GM19324 (cell line): Measurements from ENCODE around the gene TMEFF2.
A peak's percentile ranks its signal among the peaks of the same experiment; 100 is the strongest.

ENCODE experiments used
- ATAC-seq: cut with Tn5 transposase; IDR thresholded peaks from one replicate; pipeline ENCODE4 v1.9.1; 2021; ENCODE audit warnings: mild to moderate bottlenecking, moderate library complexity; ENCODE audit not compliant: unreplicated experiment, low FRiP score

The TMEFF2 gene

DNA sequence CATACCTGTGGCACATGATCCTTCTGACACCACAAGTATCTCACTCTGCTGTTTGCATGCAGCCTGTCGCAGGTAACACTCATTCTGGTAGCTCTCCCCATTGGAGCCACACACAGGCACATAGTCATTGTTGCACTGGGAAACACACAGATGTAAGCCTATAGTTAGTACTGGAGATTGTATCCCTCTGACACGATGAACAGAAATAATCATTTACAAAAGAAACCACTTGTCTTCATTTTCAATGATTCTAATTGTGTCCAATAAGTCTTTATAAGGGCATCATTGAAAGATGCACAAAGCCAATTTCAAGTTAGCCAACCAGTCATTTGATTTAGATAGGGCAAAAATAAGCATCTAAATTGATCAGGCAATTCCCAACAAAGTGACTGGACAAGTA lies 10.4 kb downstream of the TMEFF2 start:
- ATAC-seq, result no peak

DNA sequence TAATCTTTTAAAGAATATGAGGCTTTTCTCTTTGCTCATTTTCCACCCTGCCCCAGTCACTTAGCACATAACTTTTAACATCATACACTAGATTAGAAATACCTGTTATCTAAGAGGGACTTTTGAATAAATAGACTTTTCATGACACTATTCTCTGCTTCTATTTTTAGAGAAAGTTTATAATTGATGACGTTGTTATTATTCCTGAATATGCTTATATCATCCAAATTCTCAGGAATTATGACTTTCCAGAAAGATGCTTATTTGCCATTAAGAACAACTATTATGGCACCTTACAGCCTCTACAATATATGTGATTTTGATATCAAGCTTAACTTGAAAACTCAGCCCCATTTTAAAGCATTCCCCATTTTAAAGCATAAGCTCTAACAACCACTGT lies 11.4 kb downstream of the TMEFF2 start:
- ATAC-seq, result no peak

- no peak for ATAC-seq
These were observed 27.8 kb downstream of the TMEFF2 start for GRCh38 chr2:192166946-192167345.

DNA sequence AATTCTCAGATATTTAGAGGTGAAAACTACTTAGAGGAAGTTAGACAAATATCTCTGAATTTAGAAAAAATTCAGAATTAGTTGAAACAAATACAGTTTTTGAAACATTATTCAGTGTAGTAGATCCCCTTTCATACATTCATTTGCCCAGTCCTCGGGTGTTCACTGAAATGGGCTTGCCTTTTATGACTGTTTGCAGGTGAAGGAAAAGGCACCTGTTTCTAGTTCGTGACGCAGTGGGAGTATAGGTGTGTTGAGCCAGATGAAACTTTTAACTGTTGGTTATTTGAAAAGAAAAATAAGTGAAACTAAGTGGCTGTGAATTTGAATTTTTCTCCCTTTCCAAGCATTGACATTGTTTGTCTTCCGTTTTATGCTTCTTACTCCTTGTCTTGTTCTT lies 28.9 kb downstream of the TMEFF2 start:
- no peak for ATAC-seq

- peak; percentile 69 for ATAC-seq
These were observed 32.2 kb downstream of the TMEFF2 start for GRCh38 chr2:192162392-192163042.

DNA sequence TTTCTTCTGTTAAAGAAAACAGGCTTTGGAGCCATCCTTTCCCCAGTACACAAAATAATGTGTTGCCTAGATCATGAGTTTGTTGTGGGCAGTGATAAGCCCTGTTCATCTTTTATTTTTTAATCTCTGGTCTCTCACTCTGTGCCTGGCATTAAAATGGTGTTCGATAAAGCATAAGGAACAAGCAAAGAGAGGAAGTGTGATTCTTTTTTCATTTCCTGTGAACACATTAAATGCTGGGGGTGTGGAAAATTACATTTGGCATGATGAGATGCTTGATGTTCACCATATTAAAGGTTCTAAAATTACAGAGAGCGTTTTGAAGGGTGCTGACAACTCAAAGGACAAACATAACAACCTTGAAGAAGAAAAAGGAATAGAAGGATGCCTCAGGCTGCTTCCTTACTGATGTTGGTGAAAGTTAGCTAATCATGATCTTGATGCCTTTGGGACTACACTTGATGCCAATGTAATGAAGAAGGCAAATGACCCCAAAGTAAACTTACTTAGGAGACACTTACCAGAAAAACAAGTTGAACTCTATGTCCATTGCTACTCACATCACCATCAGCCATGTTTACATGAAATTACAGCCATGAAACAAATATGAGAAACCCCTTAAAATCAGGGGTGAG lies 33.0 kb downstream of the TMEFF2 start:
- no peak for ATAC-seq

- no peak for ATAC-seq
These were observed 35.0 kb downstream of the TMEFF2 start for GRCh38 chr2:192159736-192160135.

GRCh38 chr2:192159208-192159607 lies 35.5 kb downstream of the TMEFF2 start:
- ATAC-seq, result no peak

DNA sequence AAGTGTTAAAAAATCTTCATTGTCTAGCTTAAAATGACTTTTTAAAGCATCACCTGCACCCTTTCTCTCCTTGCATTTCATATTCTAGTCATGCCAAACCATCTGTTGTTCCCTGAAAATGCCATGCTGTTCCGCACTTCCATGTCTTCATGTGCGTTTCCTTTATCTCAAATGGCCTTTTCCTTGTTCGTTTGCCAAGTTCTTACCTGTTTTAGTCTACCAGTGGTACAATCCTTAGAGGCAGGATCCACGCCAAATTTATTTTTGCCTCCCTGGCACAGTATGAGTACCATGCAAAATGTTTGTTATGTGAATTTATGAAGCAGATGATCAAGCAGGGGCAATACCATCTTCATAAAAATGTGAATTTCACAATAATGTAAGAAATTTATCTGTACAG lies 37.0 kb downstream of the TMEFF2 start:
- ATAC-seq, result no peak

DNA sequence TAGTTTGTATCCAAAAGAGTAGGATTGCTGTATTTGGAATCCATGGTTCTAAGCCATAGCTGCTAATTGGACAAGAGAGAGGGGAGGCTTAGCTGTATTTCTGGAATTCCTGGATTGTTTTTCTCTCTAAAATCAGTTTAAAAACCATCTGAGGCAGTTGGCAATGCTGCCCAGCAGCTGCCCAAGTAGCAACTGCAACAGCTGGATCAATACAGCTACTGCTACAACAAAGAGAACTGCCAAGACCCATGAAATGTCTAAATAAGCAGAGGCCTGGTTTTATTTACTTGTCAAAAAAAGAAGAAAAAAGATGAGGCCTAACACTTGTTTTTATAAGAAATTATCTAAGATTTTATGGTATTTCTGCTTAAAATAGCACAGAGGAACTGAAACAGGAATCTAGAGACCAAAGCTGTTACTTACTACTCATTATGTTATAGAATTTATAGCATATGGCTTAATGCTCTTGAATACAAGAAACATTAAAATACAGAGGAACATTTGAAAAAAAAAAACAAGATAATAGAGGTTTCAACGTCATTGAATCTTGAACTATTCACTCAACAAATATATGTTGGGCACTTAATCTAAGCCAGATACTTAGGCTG lies 39.1 kb downstream of the TMEFF2 start:
- no peak for ATAC-seq

- ATAC-seq, result no peak
These were observed 41.2 kb downstream of the TMEFF2 start for GRCh38 chr2:192153561-192153960.

DNA sequence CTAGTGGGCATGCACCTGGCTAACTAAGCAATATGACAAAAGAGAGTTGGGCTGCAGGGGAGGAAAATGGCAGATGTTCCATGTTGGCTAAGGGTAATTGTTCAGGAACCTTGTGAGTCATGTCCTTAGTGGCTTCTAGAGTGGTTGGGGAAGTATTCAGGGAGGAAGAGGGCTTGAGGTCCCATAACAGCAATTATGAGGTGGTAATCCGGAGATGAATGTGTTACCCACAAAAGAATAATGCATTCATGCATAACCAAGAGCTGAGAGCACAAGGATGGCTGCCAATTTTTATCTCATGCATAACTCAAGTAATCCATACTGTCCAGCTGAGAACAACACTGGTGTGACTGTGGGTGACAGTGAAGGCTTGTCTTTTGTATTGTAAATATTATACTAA lies 42.9 kb downstream of the TMEFF2 start:
- ATAC-seq, result no peak

- no peak for ATAC-seq
These were observed 44.6 kb downstream of the TMEFF2 start for GRCh38 chr2:192150166-192150565.

DNA sequence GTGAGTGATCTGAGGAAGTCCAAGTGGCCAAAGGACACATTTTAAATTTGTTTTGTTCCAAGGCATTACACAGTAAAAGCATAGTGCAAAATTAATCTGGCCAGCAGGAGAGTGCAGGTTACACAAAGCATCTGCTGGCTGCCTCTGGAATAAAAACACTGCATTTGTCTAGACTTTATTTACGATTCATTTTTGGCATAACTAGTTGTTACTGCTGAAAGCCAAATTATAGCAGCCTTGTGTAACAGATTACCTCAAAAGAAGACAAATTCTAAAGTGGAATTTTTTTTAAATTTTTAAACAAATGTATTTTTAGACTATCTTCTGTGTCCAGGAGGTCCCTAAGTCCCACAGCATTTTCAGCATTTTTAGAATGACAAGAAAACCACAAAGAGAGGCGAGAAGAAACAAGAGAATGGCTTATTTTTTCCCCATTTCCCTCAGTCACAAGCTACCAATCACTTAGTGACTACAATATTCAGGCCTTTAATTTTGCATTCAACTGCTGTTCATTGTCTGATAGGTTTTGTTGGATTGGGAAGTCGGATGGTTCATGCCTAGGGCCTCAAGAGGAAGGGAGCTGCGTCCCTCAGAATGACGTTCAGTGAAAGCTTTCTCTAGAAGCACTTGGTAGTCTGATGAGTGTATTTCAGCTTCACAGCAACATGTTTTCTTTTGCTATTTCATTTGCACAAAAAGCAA lies 46.0 kb downstream of the TMEFF2 start:
- no peak for ATAC-seq

GRCh38 chr2:192148241-192148619 lies 46.5 kb downstream of the TMEFF2 start:
- no peak for ATAC-seq

DNA sequence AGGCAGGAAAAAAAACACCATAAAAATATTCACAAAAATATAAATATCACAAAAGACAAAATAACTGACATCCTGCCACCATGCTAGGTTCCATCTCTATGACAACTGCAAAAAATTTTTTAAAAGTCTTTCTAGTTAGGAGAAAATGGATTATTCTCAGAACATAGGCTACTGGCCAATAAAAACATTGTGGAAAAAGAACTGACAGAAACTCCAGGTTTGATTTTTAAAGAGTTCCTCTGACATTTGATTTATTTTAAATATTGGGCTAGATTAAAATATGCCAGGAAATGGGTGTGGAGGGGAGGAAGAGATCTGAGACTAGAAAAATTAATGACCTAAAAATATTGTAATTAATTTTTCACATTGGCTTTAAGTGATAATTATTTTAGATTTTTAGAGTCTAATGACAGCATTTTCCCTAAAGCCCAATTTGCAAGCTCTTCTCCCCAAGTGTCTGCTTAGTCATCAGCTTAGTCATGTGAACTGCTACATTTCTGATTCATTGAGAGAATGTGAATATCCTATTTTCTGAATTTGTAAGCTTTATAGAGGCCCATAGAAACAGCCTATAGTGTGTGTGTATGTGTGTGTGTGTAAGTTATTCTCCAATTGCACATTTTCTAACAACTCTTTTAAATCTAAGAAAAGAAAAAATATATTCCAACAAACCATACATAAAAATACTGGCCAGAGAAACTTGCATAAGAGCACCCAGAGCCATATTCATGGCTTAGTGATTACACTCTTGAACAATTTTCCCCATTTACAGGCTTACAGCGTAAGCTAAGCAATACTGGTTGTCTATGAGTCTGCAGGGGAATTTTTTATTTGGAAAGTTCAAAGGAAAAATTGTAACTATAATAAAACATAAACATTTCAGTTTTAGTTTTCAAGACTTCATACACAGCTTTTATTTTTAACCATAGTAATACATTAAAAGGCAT lies 48.4 kb downstream of the TMEFF2 start:
- ATAC-seq, result no peak

GRCh38 chr2:192145496-192145895 lies 49.2 kb downstream of the TMEFF2 start:
- ATAC-seq, result no peak

- no peak for ATAC-seq
These were observed 54.4 kb downstream of the TMEFF2 start for GRCh38 chr2:192140236-192140839.

DNA sequence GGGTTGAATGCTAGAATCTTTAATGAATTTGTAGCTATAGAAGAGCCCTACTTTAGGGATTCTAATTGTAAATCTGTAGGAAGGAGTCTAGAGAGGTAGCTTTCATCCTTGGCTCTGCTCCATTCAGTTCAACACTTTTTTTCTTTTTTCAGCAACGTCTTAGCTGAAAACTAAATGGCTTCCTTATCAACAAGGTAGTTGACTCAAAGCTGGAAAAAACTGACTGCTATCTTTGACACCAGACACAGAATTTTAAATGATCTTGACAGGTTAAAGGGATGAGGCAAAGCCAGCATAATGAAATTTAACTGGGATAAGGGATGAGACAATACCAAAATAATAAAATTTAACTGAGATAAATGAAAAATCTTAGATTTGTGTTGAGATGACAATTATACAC lies 54.9 kb downstream of the TMEFF2 start:
- ATAC-seq, result no peak

DNA sequence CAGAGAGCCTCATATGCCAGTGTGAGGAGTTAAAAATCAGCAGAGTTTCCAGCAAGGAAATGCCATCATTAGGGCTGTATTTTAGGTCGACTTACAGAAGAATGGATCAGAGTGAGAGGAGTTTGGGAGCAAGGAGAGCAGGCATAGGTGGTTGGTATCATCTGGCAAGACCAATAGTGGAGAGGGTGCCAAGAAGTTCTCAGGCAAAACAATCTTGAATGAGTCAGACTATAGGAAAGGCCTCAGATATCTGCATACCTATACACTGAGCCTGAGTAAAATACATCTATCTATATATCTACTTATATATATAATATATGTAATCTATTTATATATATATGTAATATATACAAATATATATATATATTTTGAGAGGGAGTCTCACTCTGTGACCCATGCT lies 57.3 kb downstream of the TMEFF2 start:
- no peak for ATAC-seq
